ENCODE data around the gene AFAP1. TPM values are rescaled to one million over a fixed set of nuclear protein-coding genes. Genes with fewer than 3 reads are reported as not detected.

The AFAP1 gene
- polyA plus RNA-seq, 3 donors: not detected

GRCh38 chr4:7717161-7717560 is 222.5 kb downstream of the AFAP1 start:
- Histone ChIP-seq H3K79me2 (ENCODE audit: insufficient read depth, low read length) (no peaks in the 10 kb centered on the region), H3K9ac (ENCODE audit: insufficient read depth, low read length, poor library complexity, severe bottlenecking) (no peak overlapping the region), H4K20me1 (ENCODE audit: insufficient read depth, low read length) (no peaks in the 10 kb centered on the region), H3K9me3 (replicated peaks in 1 of 2; ENCODE audit: control insufficient read depth in 1 of 2, insufficient read depth in 1 of 2, low read length in 2 of 2) (peaks cover 0 to 8% of the 10 kb centered on the region in 2 donors), H3K27me3 (ENCODE audit: control insufficient read depth in 2 of 2, insufficient read depth in 2 of 2, low read length in 2 of 2) (peaks cover 0 to 9% of the 10 kb centered on the region in 2 donors), H2AFZ (ENCODE audit: insufficient read depth, low read depth, low read length, poor library complexity, severe bottlenecking) (no peak overlapping the region), H3K4me2 (replicated peaks; ENCODE audit: extremely low read depth, low read length, poor library complexity, severe bottlenecking) (no peak overlapping the region), H3K27ac (ENCODE audit: low read depth in 1 of 2, low read length in 2 of 2) (no peak overlapping the region), H3K36me3 (replicated peaks in 1 of 2; ENCODE audit: control insufficient read depth in 1 of 2, insufficient read depth in 2 of 2, low read length in 2 of 2) (no peaks in the 10 kb centered on the region), H3K4me3 (replicated peaks in 1 of 3; ENCODE audit: low read depth in 2 of 3, low read length in 3 of 3) (no peak overlapping the region), H3K4me1 (ENCODE audit: control insufficient read depth in 1 of 2, insufficient read depth in 2 of 2, low read length in 2 of 2) (no peaks in the 10 kb centered on the region)
- Mint-ChIP-seq H3K4me3 (no peak overlapping the region), H3K9me3 (peaks cover 3 to 10% (median 7%) of the 10 kb centered on the region in 7 donors), H3K4me1 (peaks cover 7% of the 10 kb centered on the region), H3K27ac (no peak overlapping the region), H3K36me3 (no peaks in the 10 kb centered on the region), H3K27me3 (ENCODE audit: low read depth in 3 of 3) (peaks cover 9 to 13% (median 10%) of the 10 kb centered on the region in 3 donors)
- 78% methylated on average over 7 of the region's 11 CpGs for WGBS (ENCODE audit: insufficient coverage)
- intact Hi-C loops (cut with micrococcal nuclease): loop anchor here in 1 of 2 donors (10.0 kb wide), 1 partner anchor 522 kb away; the partner anchor contains the start of gene SORCS2
- DNase-seq: no peak
- no peak for TF ChIP-seq CTCF (IDR thresholded peaks at IDR 0.05)

GRCh38 chr4:7716010-7716721 is 223.5 kb downstream of the AFAP1 start:
- DNase-seq: peak in 1 of 3 donors; percentile 50
- no peaks in the 10 kb centered on the region for H3K79me2 ChIP-seq (ENCODE audit: insufficient read depth, low read length)
- 67% methylated on average over 4 of the region's 6 CpGs for WGBS (ENCODE audit: insufficient coverage)
- Mint-ChIP-seq H3K4me3 (no peak overlapping the region), H3K27me3 (ENCODE audit: low read depth in 3 of 3) (peaks cover 7 to 13% (median 7%) of the 10 kb centered on the region in 3 donors), H3K4me1 (peaks cover 7% of the 10 kb centered on the region), H3K36me3 (no peaks in the 10 kb centered on the region), H3K27ac (no peak overlapping the region), H3K9me3 (peaks cover 3 to 10% (median 7%) of the 10 kb centered on the region in 7 donors)
- no peaks in the 10 kb centered on the region for H3K4me1 ChIP-seq (ENCODE audit: control insufficient read depth in 1 of 2, insufficient read depth in 2 of 2, low read length in 2 of 2)
- no peaks in the 10 kb centered on the region for H4K20me1 ChIP-seq (ENCODE audit: insufficient read depth, low read length)
- intact Hi-C loops (cut with micrococcal nuclease): loop anchor here in 1 of 2 donors (10.0 kb wide), 1 partner anchor 521 kb away; the partner anchor contains the start of gene SORCS2
- peaks cover 0 to 8% of the 10 kb centered on the region in 2 donors for H3K9me3 ChIP-seq (replicated peaks in 1 of 2; ENCODE audit: control insufficient read depth in 1 of 2, insufficient read depth in 1 of 2, low read length in 2 of 2)
- peaks cover 0 to 7% of the 10 kb centered on the region in 2 donors for H3K27me3 ChIP-seq (ENCODE audit: control insufficient read depth in 2 of 2, insufficient read depth in 2 of 2, low read length in 2 of 2)
- H2AFZ ChIP-seq (ENCODE audit: insufficient read depth, low read depth, low read length, poor library complexity, severe bottlenecking): no peak overlapping the region
- H3K27ac ChIP-seq (ENCODE audit: low read depth in 1 of 2, low read length in 2 of 2): no peak overlapping the region
- no peak overlapping the region for H3K4me2 ChIP-seq (replicated peaks; ENCODE audit: extremely low read depth, low read length, poor library complexity, severe bottlenecking)
- H3K9ac ChIP-seq (ENCODE audit: insufficient read depth, low read length, poor library complexity, severe bottlenecking): no peak overlapping the region
- H3K36me3 ChIP-seq (replicated peaks in 1 of 2; ENCODE audit: control insufficient read depth in 1 of 2, insufficient read depth in 2 of 2, low read length in 2 of 2): no peaks in the 10 kb centered on the region
- TF ChIP-seq CTCF (IDR thresholded peaks at IDR 0.05): no peak
- H3K4me3 ChIP-seq (replicated peaks in 1 of 3; ENCODE audit: low read depth in 2 of 3, low read length in 3 of 3): no peak overlapping the region
